Measurements from ENCODE around the gene KIAA0232.

The KIAA0232 gene

DNA sequence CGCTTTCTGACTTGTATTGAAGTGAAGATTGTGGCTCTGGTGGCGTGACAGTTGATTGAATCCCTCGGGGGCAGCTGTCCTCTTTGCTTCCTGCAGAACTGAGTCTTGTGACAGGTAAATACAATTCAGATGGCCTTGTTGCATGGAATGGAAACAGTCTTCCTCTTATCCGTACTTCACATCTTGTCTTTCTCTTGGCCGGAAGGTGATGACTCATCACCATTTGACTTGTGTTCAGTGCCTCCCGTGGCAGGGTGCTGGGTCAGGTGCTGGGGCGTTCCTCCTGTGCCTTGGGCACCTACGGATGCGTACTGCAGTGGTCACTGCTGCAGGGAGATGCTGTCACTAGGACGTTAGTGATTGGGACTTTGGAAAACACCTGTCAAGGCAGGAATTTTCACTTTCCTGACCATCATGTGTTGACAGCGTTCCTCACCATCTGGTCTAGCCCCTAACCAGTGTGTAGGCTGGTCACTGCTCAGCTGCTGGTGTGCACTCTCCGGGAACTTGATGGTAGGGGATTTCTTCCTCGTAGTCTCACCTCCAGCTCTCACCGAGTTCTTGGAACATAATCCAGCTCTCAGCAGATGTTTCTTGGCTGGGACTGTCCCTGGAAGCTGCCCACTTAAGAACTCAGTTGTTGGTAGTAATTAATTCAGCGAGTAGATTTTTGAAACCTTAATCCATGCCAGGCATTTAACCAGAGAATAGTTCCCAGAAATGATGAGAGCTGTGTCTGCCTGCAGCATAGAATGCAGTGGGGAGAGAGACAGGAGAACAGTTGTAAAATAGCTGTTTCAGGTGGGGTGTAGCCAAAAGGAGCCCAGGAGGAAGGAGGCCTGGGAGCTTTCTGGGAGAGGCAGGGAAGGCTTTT is 134.3 kb downstream of the KIAA0232 start:
- DNase-seq (ENCODE audit: low spot score): no peak

DNA sequence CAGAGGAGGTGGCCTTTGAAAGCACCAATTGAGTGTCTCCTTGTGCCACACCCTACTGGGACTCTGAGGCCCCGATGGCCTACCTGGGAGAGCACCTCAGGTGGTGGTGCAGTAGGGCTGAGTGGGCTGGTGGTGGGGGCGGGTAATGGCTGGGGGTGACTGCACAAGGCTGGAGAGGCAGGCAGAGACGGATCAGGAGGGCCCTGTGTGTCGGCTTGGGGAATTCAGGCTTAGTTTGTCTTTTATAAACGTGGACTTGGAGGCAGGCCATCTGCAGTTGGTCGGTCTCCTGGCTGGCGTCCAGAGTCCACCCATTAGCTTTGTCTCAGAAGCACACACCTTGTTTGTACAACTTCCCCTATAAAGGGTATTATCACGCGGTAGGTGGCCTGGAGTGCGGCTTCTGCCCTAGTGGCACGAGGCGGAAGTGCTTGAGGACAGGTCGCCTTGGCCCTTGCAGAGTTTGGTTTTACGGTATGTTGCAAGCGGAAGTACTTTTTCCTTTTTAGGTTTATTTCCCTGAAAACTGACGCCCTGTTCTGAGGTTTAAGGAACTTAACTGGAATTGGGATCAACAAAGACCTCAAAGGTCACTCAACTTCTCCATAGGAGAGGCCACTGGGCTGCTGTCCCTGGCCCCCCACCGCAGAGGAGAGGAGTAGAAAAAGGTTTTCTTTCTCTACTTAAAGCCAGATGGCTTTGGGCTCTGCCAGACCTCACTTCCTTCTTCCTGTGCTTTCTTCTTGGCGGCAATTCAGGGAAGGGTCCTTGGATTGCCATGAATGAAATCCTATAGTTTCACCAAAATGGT is 135.1 kb downstream of the KIAA0232 start:
- no peak for DNase-seq (ENCODE audit: low spot score)

DNA sequence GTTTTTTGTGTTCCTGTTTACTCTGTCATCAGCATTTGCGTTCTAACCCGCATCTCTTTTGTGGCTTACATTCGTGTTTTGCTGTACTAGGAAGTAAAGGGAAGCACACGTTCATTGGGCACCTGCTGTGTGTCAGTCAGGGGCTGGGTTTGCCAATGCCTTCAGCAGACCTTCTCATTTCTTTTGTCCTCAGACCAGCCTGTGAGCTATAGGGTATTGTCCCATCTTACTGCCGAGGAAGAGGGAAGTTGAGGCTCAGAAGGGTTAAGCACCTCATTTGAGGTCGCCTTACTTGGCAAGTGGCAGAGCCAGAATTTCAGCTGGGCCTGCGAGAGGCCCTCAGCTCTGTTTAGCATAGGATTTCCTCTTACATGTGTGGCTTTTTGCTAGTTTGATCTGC is 135.8 kb downstream of the KIAA0232 start:
- no peak for DNase-seq (ENCODE audit: low spot score)

DNA sequence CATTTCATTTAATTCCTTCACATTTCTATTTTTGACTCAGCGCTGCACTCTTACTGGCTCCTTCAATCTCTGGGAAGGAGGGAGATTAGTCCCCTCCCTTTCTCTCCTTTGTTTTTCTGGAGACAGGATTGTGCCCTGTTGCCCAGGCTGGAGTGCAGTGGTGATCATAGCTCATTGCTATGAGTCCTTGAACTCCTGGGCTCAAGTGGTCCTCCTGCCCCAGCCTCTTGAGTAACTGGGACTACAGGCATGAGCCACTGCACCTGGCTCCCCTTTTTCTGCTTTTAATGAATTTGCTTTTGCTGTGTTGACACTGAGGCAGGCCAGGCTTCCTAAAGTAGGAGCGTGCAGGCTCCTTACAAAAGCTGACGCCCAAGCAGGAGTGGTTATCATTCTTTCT is 137.6 kb downstream of the KIAA0232 start:
- DNase-seq (ENCODE audit: low spot score): no peak

DNA sequence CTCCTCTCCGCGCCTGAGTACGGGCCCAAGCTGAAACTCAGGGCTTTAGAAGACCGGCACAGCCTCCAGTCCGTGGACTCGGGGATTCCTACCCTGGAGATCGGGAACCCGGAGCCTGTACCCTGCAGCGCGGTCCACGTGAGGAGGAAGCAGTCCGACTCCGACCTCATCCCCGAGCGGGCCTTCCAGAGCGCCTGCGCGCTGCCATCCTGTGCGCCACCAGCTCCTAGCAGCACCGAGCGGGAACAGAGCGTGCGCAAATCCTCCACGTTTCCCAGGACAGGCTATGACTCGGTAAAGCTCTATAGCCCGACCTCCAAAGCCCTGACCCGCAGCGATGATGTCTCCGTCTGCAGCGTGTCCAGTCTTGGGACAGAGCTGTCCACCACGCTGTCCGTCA is 141.0 kb downstream of the KIAA0232 start:
- DNase-seq (ENCODE audit: low spot score): no peak

DNA sequence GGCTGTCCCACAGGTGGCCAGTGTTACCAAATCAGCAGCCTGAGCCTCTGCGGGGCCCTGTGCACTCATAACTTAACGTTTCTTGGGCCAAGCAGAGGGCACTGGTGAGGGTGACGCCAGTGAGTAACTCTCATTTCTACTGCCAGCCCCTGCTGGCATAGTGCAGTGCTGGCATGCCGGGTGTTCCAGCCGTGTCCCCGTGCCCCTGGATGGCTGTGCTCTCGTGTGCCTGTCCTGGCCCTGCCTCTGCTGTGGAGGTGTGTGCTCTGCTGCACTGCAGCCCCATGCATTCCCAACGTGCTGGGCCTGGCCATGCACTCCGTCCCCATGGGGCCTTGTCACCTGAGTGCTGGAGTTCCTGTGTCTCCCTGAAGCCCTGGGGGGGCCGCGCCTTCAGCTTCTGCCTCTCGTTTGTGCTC is 141.8 kb downstream of the KIAA0232 start:
- DNase-seq (ENCODE audit: low spot score): no peak

DNA sequence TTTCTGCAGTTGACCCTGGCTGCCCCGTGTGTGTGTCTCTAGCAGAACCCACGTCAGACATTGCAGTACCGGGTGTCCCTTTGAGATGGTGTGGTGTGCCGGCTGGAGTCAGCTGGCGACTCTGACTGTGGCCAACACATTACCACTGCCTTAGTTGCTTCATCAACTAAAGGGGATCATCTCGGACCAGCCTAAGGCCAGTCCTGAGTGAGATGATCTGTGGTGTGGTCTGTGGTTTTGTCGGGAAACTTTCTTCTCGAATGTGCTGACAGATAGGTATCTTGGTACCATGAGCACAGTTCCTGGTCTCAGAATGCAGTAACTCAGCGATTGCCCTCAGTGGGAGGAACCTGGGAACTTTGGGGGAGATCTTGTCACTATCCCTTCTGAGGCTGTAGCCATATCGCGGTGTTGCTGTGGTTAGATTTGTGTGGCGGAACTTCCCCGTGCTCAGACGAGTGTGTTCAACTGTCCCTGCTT is 142.9 kb downstream of the KIAA0232 start:
- DNase-seq (ENCODE audit: low spot score): no peak

DNA sequence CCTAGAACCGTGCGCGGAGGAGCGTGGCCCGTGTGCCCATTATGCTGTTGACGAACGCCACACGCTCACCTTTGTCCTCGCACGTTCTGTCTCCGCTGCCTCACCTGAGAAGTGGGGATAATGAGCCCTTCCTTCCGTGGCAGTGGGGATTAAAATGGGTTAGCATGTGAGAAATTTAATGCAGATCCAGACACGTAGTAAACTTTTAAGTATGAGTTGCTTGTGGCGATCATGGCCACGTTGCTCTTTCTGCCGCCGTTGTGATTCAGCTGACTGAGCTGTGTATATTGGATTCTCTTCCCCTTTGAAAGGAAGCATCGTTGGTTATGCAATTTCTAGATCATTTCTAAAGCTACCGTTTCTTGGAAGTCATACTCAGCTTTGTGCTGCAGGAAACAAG is 143.6 kb downstream of the KIAA0232 start:
- no peak for DNase-seq (ENCODE audit: low spot score)

DNA sequence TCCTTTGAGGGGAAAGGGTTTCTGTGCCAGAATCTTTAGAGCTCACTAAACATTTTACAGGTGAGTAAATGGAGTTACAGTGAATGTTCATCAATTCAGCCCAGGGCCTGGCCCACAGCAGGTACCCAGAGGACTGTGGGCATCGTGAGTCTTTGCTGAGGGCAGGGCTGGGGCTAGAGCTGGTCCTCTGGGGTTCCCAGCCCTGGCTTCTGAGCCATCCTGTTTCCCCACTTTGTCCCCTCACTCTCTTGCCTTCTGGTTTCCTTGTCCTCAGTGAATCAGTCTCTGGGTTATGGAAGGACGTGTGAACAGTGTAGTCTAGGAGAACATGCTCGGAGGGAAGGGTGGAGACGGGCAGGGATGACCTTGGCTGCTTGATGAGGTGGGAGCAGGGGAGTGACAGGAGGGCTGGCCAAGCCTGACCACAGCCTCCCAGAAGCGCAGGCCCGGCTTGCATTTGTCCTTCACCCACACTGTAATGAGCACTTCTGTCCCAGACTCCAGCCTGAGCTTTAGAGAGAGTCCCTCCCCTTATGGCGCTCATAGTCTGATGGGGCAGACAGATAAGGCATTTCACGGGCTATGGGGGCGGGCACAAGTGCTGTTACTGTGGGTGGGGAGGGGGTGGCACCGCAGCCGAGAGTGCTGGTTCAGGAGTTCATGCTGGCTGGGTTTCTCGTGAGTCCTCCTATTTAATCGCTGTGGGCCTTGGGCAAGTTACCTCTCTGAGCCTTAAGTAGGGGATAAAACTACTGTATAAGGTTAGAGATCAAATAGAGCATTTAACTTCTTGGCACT is 144.4 kb downstream of the KIAA0232 start:
- no peak for DNase-seq (ENCODE audit: low spot score)

DNA sequence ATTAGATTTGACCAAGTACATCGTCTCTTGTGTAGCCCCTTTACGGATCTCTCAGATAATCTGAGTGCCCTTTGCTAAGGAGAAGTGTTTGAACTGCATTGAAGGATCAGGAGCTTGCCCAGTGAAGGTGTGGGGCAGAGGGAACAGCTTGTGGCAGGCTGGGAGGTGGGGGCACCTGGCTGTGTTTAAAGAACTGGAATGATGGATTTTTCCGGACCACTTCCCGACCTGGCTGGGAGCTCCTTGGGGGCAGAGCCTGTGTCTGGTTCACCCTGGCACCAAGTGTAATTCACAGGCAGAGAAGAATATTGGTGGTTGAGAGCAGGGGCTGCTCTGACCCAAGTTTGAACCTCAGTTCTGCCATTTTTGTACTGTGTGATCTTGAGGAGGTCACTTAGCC is 145.6 kb downstream of the KIAA0232 start:
- no peak for DNase-seq (ENCODE audit: low spot score)

DNA sequence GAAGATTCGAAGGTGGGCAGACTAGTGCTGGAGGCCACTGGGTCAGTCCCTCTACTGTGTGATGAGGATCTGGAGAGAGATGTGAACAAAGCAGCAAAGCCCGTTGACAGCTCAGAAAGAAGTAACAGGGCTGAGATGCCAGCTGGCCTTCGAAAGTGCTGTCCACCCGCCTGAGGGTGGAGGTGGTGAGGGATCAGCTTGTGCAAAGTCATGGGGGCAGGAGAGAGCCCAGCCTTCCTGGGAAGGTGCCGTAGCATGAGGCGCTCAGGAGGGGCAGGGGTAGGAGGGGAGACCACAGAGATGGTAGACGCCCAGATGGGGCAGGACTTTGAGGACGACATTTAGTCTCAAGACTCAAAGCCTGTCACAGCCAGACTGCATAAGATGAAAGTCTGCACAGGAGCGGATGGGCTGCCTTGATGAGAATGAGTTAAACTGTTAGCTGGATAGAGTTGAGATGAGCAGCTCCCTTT is 146.8 kb downstream of the KIAA0232 start:
- DNase-seq (ENCODE audit: low spot score): no peak

DNA sequence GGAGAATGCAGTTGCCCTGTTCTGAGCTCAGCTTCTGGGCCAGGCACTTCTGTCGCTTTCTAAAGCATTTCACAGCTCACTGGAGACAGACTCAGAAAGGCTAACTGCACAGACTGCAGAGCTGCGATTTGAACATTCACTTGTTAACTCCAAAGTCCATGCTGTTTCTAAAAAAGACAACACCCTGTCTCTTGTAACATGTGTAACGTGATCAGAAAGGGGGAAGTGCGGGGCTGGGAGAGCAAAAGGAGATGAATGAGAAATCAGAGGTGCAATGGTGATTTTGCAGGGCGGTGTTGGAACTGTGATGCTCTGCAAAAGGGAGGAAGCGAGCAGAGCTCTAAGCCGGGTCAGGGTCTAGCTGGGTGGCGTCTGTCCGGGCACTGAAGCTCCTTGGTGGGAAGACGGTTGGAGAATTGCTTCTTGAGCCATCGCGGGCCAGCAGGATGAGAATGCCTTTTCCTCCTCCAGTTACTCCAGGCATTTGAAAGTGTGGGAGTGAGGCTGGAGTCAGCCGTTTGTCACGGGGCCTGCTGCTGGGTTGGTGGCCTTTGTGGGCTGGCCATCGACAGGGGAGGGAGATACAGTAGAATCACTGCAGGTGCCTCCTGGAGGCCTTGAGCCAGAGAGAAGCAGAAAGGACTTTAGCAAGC is 147.4 kb downstream of the KIAA0232 start:
- no peak for DNase-seq (ENCODE audit: low spot score)

DNA sequence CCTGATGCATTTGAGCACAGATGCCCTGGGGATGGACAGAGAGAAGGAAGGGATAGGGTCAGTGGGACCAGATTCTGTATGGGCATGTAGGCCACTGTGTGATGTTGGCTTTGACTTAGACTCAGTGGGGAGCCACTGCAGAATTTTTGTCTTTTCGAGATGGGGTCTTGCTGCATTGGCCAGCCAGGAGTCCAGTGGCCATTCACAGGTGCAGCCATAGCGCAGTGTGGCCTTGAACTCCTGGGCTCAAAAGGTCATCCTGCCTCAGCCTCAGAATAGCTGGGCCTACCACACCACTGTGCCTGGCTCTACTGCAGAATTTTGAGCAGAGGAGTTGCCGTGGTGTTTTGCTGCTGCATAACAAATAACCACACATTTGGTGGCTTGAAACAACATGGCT is 149.9 kb downstream of the KIAA0232 start:
- DNase-seq (ENCODE audit: low spot score): no peak

DNA sequence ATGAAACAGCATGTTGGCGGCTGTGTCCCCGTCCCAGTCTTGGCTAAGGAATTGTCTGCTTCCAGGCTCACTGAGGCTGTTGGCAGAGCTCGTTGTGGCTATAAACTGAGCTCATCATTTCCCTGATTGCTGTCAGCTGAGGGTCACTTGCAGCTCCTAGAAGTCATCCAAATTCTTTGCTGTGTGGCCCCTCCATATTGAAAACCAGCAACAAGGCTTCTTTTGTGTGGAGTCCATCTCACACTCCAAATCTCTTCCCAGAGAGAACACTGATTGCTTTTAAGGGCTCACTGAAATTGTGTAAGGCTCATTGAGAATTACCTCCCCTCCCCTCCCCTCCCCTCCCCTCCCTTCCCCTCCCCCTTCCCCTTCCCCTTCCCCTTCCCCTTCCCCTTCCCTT is 150.4 kb downstream of the KIAA0232 start:
- DNase-seq (ENCODE audit: low spot score): no peak

All from globus pallidus (tissue), 1 donor.